Left hindlimb (tissue), 1 donor: Measurements from ENCODE around the gene CCDC6.
"Not testable (repeated sequence)": the region's sequence is repeated elsewhere in the genome, so short reads cannot be mapped to it uniquely, and the experiment has no call there.

Experiments
- DNase-seq: peaks from one replicate; pipeline ENCODE4 v3.0.0-alpha.2; 2018

The CCDC6 gene

GRCh38 chr10:59879363-59879913 lies 26.9 kb downstream of the CCDC6 start:
- DNase-seq: no peak

DNA sequence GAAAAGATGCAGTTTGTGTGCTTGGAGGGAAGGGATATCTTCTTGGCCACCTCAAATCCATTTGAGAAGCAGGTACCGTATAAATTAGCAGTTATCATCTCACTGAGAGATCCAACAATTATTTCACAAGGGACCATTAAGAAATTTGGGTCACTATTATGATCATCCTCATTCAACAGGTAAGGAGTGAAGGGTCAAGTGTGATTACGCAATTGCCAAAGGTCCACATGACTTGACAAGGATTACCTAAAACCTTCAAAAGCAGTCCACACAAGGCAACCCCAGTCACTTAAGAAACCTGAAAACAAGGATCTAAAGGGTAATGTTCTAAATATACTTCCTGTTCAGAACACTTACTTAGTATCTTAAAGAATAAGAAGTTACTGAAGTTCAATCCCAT lies 27.4 kb downstream of the CCDC6 start:
- no peak for DNase-seq

DNA sequence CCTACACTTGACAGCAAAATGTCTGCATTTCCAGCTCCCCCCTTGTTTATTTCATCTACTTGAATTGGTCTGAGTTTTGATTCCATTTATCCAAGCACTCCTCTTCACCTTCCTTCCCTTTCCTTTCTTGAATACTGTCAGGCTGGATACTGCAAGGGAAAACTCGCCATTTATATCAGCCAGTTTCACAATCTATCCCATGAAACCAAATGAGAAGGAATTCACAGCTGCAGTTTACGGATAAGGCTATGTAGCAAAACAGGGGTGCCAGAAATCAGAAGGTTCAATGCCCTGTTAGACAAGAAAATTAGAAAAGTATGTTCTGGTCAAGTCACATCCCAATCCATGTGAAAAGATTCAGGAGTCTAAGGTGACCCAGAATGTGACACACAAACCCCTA lies 28.1 kb downstream of the CCDC6 start:
- DNase-seq: no peak

GRCh38 chr10:59877191-59877671 lies 29.1 kb downstream of the CCDC6 start:
- DNase-seq: no peak

DNA sequence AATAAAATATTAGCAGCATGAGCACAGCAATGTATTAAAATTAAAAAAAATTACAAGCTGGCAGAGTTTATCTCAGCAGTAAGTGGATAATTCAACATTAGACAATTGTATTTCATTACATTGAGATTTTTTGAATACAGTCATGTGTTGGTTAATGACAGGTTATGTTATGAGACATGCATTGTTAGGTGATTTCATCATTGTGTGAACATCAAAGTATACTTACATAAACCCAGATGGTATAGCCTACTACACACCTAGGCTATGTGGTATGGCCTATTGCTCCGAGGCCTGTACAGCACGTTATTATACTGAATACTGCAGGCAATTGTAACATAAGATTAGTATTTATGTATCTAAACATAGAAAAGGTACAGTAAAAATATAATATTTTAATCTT lies 29.7 kb downstream of the CCDC6 start:
- no peak for DNase-seq

- not testable (repeated sequence) for DNase-seq
These were observed 30.1 kb downstream of the CCDC6 start for GRCh38 chr10:59876208-59876607.

DNA sequence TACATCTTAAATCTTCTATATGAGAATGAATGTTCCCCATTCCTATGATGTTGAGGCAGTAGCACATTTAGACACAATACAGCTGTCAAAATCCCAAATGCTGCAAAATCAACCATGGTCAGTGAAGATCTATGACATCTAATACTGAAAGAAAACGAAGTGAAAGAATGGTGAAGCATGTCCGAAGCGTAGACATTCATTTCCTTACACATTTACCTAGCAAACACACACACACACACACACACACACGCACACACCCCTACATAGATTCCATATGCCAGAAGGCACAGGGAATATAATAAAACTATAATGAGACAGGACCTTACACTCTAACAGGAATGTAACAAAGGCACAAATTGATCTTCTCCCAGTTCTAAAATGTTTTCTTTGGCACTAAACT lies 32.5 kb downstream of the CCDC6 start:
- DNase-seq: no peak

DNA sequence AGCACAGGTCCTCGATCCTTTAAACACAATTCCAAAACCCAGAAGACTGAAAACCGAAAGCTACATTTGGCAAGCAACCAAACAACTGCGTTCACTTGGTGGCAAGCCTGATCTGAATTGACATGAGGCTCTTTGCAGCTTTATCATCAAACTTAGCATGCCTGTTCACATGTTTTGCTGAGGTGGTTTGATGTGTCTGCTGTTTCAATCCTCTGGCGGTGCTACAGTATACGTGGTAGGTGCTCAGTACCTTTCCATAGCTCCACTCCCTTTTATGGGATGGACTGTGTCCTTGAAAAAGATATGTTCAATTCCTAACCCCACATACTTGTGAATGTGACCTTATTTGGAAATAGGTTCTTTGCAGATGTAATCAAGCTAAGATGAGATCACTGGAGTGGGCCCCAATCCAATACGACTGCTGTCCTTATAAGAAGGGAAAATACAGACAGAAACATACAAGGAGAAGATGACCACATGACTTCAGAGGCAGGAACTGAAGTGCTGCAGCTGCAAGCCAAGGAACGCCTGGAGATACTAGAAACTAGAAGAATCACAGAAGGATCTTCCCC lies 33.4 kb downstream of the CCDC6 start:
- no peak for DNase-seq

GRCh38 chr10:59870152-59870551 lies 36.2 kb downstream of the CCDC6 start:
- no peak for DNase-seq

- no peak for DNase-seq
These were observed 36.8 kb downstream of the CCDC6 start for GRCh38 chr10:59869594-59869940.

GRCh38 chr10:59868696-59869593 lies 37.4 kb downstream of the CCDC6 start:
- no peak for DNase-seq

DNA sequence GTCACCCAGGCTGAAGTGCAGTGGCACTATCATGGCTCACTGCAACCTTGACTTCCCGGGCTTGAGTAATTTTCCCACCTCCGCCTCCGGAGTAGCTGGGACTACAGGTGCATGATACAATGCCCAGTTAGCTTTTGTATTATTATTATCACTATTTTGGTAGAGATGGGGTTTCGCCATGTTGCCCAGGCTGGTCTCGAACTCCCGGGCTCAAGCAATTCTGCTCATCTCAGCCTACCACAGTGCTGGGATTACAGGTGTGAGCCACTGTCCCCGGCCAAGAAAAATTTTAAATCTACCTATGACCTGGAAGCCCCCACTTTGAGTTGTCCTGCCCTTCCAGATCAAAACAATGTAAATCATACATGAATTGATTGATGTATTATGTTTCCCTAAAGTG lies 38.8 kb downstream of the CCDC6 start:
- DNase-seq: no peak

- no peak for DNase-seq
These were observed 41.3 kb downstream of the CCDC6 start for GRCh38 chr10:59865101-59865500.

DNA sequence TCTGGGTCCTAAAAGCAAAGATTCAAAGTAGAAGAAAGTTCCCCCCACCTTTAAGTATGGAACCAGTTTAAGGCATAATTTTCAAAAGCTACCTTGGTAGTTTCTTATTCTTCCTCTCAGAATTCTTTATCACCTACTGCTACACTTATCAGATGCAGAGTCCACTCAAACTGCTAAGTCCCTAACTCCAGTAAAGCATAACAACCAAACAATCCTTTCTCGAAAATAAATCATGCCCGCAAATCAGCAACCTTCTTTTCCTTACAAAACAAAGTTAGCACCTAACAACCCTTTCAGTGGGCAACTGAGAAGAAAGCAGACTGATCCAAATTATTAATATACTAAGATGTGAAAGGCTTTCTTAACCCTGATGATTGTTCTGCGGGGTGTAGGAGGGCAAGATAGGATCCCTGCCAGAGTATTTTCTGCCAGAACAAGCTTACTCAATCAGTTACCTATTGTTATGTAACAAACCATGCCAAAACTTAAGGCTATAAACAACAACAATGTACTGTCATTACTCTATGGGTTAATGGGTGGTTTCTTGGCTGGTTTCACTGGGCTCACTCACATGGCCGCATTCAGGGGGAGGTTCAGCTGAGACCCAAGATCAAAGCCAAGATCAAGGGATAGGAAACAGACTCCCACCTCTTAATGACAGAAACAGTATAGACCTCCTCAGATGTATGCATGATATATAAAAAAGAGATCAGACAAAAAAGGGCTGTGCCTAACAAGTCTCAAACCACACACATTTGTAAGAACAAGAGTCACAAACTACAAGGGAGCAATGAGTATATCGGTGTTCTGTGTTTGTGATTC lies 42.0 kb downstream of the CCDC6 start:
- DNase-seq: no peak

DNA sequence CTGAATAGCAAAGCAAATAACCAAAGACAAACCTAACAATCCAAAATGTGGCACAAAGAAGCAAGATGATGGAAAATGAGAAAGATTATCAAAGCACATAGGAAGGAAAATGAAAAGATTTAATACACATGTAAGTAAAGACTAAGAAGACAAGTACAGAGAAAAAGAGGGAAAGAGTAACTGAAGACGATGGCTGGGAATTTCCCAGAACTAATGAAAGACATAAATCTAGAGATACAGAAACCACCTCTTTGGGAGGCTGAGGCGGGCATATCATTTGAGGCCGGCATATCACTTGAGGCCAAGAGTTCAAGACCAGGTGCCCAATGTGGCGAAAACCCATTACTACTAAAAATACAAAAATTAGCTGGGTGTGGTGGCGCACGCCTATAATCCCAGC lies 46.8 kb downstream of the CCDC6 start:
- DNase-seq: no peak

- DNase-seq: no peak
These were observed 48.4 kb downstream of the CCDC6 start for GRCh38 chr10:59857921-59858320.

DNA sequence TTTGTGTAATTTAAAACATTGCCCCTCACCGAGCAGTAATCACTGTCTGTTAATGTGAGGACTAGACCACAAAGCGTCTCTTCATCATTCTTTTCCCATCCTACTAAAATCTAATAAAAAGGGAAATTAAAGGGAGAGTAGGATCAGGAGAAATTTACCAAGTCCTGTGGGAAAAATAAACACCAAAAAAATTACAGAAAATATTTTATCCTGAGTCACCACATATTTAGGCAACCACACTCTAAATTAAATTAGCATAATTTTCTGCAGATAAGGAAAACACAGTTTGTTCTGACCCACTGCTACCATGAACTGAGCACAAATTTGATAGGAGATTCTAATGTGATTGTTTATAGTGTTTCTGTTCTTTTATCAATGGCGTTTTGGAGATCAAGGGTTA lies 49.3 kb downstream of the CCDC6 start:
- no peak for DNase-seq

DNA sequence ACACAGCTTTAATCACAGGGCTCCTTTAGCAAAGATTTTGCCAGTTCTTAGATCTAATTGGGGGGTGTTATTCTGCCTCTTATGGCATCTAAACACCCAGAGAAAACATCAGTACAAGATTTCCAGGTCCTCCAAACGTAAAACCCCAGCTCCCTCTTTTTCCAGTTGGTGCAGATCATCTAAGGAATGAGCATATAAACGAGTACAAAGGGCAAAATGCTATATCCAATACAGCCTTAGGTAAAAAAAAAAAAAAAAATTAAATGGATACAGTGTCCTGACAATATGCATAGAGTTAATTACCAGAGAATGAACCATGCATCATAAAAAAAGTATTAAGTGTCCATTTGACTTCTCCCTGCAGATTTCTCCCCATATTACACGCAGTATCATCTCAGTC lies 50.3 kb downstream of the CCDC6 start:
- DNase-seq: no peak

- DNase-seq: no peak
These were observed 51.8 kb downstream of the CCDC6 start for GRCh38 chr10:59854571-59854970.

GRCh38 chr10:59852670-59853069 lies 53.7 kb downstream of the CCDC6 start:
- DNase-seq: no peak

GRCh38 chr10:59851864-59852263 lies 54.5 kb downstream of the CCDC6 start:
- no peak for DNase-seq

DNA sequence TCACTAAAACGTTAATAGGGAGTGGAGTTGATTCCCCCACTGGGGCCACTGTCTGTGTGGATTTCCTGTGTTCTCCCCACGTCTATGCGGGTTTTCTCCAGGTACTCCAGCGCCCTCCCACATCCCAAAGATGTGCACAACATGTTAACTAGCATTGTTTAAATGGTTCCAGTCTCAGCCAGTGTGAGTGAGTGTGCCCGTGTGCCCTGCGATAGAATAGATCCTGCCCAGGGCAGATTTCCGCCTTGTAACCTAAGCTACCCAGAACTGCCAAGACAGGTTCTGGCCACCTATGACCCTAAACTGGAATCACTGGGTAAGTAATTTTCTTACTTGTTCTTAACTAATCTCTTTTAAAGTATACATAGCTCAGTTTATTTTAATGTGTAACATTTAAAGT lies 58.5 kb downstream of the CCDC6 start:
- DNase-seq: no peak

- DNase-seq: no peak
These were observed 59.0 kb downstream of the CCDC6 start for GRCh38 chr10:59847326-59847725.
